ENCODE results near the gene TRABD2B. TPM values are rescaled to one million over a fixed set of nuclear protein-coding genes. Genes with fewer than 3 reads are reported as not detected.

Gene TRABD2B
- total and polyA plus RNA-seq, 2 experiments from 2014 or later = 1.6 to 2.0 TPM

GRCh38 chr1:47844558-47844955, 152.6 kb downstream of the TRABD2B start (continued):
- TF ChIP-seq CTCF (conservative IDR thresholded peaks at IDR 0.05; ENCODE audit: low read depth in 2 of 2) (no peak), ZNF331 (CRISPR knock-in tag; IDR thresholded peaks at IDR 0.05; ENCODE audit: low read depth) (no peak), ETS1 (IDR thresholded peaks at IDR 0.05) (no peak), CREB1 (CRISPR knock-in tag; IDR thresholded peaks at IDR 0.05; ENCODE audit: low read depth) (no peak)

- H3K4me1 ChIP-seq (ENCODE audit: insufficient read depth) = peaks cover 20% of the 10 kb centered on the region
- H3K4me1 Mint-ChIP-seq = peaks cover 33% of the 10 kb centered on the region
- no peaks in the 10 kb centered on the region for H3K9me2 ChIP-seq (ENCODE audit: insufficient read depth)
- no peaks in the 10 kb centered on the region for H3K9me3 Mint-ChIP-seq
- no peaks in the 10 kb centered on the region for H3K36me3 Mint-ChIP-seq (ENCODE audit: low read depth)
- no peak overlapping the region for H3K4me3 Mint-ChIP-seq
- ATAC-seq = no peak
- no peaks in the 10 kb centered on the region for H3K79me2 ChIP-seq (replicated peaks; ENCODE audit: insufficient read depth)
- no peak overlapping the region for H2AFZ ChIP-seq
- no peak overlapping the region for H3K4me3 ChIP-seq
- no peaks in the 10 kb centered on the region for H3F3A ChIP-seq (replicated peaks; ENCODE audit: low read depth)
- no peak for DNase-seq (ENCODE audit: low spot score)
- H3K27me3 ChIP-seq (ENCODE audit: insufficient read depth) = no peaks in the 10 kb centered on the region
- H3K36me3 ChIP-seq (ENCODE audit: insufficient read depth) = no peaks in the 10 kb centered on the region
- no peak overlapping the region for H3K27ac Mint-ChIP-seq
- H3K27me3 Mint-ChIP-seq (ENCODE audit: insufficient read depth, low read depth, poor library complexity) = peaks cover 14% of the 10 kb centered on the region
- H3K4me2 ChIP-seq = no peak overlapping the region
- TF ChIP-seq EZH2 (IDR thresholded peaks at IDR 0.05; ENCODE audit: low read depth, unreplicated experiment) (no peak), EZH2phosphoT487 (IDR thresholded peaks at IDR 0.05; ENCODE audit: unreplicated experiment) (no peak), REST (IDR thresholded peaks at IDR 0.05; ENCODE audit: unreplicated experiment) (no peak), NANOG (IDR thresholded peaks at IDR 0.05; ENCODE audit: borderline replicate concordance) (no peak)
- H3K27ac ChIP-seq (ENCODE audit: low read depth) = no peak overlapping the region
- no peaks in the 10 kb centered on the region; the same call in 1 of the 2 replicates for H4K20me1 ChIP-seq (replicated peaks; ENCODE audit: insufficient read depth)
These were observed 153.2 kb downstream of the TRABD2B start for GRCh38 chr1:47843781-47844557.
